GM19099 (cell line): Measurements from ENCODE around the gene ZNF677.

ENCODE experiments used
- POLR2A ChIP-seq: IDR thresholded peaks from 3 replicates; pipeline ENCODE4 v1.6.1; 2011; ENCODE audit warnings: low read depth; ENCODE audit not compliant: insufficient read length; ENCODE audit errors: extremely low read depth

The ZNF677 gene

DNA sequence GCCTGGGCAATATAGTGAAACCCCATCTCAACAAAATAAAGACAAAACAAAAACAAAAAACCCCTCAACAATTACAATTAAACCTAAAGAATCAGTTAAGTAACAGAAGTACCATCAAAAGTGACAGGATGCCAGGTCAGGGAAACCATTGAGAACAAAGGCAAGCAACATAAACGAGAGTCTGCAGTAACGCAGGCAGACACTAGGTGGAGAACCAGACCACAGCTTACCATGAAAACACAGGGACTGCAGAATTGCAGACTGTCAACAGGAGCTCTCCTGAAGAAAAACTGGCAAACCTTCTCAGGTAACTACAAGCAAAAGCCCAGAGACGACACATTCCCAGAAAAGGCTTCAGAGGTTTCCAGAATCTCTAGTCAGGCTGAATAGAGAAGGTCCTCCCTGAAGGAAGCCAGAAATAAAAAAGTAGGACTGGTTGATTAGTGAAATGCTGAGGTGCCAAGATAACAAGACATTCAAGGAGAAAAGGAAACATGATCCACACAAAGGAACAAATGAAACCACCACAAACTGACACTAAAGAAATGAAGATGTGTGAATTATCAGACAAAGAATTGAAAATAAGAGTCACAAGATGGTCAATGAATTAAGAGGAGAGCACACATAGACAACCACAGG is 59.3 kb downstream of the ZNF677 start:
- no peak for TF ChIP-seq POLR2A

DNA sequence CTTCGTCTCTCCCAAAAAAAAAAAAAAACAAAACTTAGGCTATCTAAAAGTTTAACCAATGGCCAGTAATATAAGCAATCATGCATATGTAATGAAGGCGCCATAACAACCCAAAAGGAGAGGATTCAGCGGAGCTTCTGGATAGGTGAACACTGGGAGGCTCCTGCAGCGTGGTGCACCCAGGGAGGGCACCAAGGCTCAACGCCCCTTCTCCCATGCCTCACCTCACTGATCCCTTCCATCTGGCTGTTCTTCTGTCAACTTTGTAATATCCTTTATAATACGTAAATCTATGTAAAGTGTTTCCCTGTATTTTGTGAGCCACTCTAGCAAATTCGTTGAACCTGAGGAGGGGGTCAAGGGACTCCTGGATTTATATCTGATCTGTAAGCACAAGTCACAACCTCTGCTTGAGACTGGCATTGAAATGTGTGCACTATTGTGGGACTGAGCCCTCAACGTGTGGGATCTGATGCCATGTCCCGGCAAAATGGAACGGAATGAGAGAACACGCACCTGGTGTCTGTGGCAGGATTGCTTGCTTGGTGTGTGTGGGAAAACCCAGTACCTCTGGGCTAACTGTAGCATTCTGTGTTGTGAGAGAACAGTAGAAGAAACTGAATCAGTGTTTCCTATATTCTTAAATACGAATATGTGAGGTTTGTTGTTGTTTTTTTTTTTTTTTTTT is 61.0 kb downstream of the ZNF677 start:
- no peak for TF ChIP-seq POLR2A

DNA sequence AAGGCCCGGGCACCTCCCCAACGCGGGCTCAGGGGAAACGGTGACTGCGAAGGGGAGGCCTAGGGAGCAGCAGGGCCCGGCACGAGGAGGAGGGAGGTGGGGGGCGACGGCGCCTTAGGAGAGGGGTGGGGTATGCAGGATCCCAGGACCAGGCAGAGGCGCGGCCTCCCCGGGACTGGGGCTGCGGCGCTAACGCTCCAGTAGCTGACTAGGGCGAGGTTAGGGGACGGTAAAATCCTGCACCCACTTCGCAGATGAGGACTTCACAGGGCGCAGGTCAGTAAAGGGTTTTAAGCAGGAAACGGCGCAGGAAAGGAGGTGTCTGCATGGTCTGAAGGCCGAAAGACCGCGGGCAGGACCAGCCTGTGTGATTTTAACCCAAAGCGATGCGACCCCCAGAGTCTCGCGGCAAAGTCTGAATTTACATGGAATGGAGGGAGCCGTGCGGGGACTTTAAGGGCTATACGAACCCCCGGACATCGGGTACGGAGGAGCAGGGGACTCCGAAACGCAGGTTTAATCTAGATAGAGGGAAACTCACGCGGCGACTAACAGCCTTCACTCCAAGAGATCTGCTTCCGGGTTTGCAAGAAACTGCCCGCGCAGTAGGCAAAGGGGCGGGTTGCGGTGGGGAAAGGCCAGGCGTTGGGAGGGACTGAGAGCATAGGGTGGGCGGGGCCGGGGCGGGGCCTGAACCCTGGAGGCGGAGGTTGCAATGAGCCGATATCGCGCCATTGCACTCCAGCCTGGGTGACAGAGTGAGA is 61.7 kb downstream of the ZNF677 start, which contains the start of gene ZNF665:
ZNF665 (minus strand) TSS at position 588 of the 764 bp plus-strand sequence. CDS start 10,460 bp downstream, outside the sequence.
- TF ChIP-seq POLR2A = peak; percentile 59

DNA sequence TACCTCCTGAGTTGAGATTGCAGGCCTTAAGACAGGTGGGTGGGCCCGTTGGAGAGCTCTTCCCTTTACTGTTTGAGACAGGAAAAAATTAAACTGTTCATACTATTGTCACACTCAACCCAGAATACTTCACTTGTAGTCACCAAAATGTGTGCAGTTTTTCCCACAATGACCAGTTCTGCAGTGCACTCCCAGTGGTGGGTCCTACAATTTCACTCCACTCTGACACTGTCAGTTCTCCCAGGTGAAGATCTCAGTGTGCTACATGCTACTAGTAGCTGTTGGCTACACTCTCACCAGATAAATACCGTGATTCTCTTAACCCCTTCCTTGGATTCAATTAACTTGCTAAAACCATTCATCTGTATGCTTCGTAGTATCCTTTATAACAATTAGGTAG is 64.4 kb downstream of the ZNF677 start:
- TF ChIP-seq POLR2A = no peak
